A673 (cell line): ENCODE data around the gene ZSCAN21. TPM values are rescaled to one million over a fixed set of nuclear protein-coding genes. Genes with fewer than 3 reads are reported as not detected.

ENCODE experiments used
- BruUV-seq: library from RNA; stranded (reverse); fragments of 400-500 nt; replicated peaks from 2 replicates; lab custom pipeline; 2021; lab: Mats Ljungman, UMichigan
- CTCF ChIA-PET: fragments of 300-600 bp; sonication (Branson Sonifier 250); formaldehyde crosslinking; loops from one replicate; lab custom pipeline; 2022; ENCODE audit warnings: antibody characterized with exemption; lab: Charles Lee
- POLR2A ChIA-PET: fragments of 300-600 bp; sonication (Branson Sonifier 250); formaldehyde crosslinking; loops from one replicate; lab custom pipeline; 2022; ENCODE audit warnings: antibody characterized with exemption; ENCODE audit not compliant: low non-redundant PET; lab: Charles Lee
- DNase-seq: peaks from one replicate; pipeline ENCODE4 v3.0.0-alpha.2; 2015; ENCODE audit warnings: low spot score
- H3K27ac ChIP-seq: fragments of 200-600 bp; sonication (generic); 2 replicates; pipeline ENCODE4 v1.5.1; 2016; ENCODE audit warnings: mixed run types, low read depth, mild to moderate bottlenecking, mixed read lengths, antibody characterized with exemption, low read length; ENCODE audit not compliant: poor library complexity, severe bottlenecking
- H3K27me3 ChIP-seq: fragments of 200-600 bp; sonication (generic); replicated peaks from 2 replicates; pipeline ENCODE4 v1.6.1; 2017; ENCODE audit warnings: mixed run types, low read depth, mild to moderate bottlenecking, mixed read lengths, antibody characterized with exemption, low read length; ENCODE audit not compliant: insufficient read depth, poor library complexity
- H3K36me3 ChIP-seq: fragments of 200-600 bp; sonication (generic); 2 replicates; pipeline ENCODE4 v1.6.1; 2016; ENCODE audit warnings: mixed run types, mild to moderate bottlenecking, mixed read lengths, antibody characterized with exemption, low read length; ENCODE audit not compliant: insufficient read depth, poor library complexity, severe bottlenecking
- H3K4me1 ChIP-seq: fragments of 200-600 bp; sonication (generic); 2 replicates; pipeline ENCODE4 v1.6.1; 2017; ENCODE audit warnings: mixed run types, mild to moderate bottlenecking, mixed read lengths, antibody characterized with exemption, low read length; ENCODE audit not compliant: insufficient read depth, poor library complexity, severe bottlenecking
- H3K4me3 ChIP-seq: fragments of 200-600 bp; sonication (generic); 2 replicates; pipeline ENCODE4 v1.5.1; 2016; ENCODE audit warnings: low read depth, mixed run types, mild to moderate bottlenecking, mixed read lengths, low read length; ENCODE audit not compliant: poor library complexity, severe bottlenecking
- H3K9me3 ChIP-seq: fragments of 200-600 bp; sonication (generic); 2 replicates; pipeline ENCODE4 v1.6.1; 2016; ENCODE audit warnings: mixed run types, low read depth, mild to moderate bottlenecking, mixed read lengths, antibody characterized with exemption, low read length; ENCODE audit not compliant: poor library complexity, severe bottlenecking
- CTCF ChIP-seq: fragments of 300-800, 200-600 bp; sonication (generic); conservative IDR thresholded peaks from 2 replicates; pipeline ENCODE4 v1.5.1; 2017; ENCODE audit warnings: low read depth, mild to moderate bottlenecking, antibody characterized with exemption, low read length, moderate library complexity, mixed read lengths
- EZH2 ChIP-seq: fragments of 200-600 bp; sonication (generic); IDR thresholded peaks from 2 replicates; pipeline ENCODE4 v1.6.1; 2017; ENCODE audit warnings: borderline replicate concordance, low read depth, mild to moderate bottlenecking, mixed read lengths, antibody characterized with exemption, low read length; ENCODE audit not compliant: poor library complexity, severe bottlenecking
- intact Hi-C: fragments of 100-400 bp; cut with micrococcal nuclease; formaldehyde crosslinking; loops from one replicate; pipeline ENCODE4 v1.10.0; 2022; ENCODE audit not compliant: unreplicated experiment
- total RNA-seq: library from RNA; stranded (reverse); gene quantifications from 2 replicates; pipeline ENCODE4 v1.2.3, GENCODE V29; 2021

ZSCAN21 gene
- total RNA-seq, 1 experiment from 2014 or later, result 17.2 TPM

DNA sequence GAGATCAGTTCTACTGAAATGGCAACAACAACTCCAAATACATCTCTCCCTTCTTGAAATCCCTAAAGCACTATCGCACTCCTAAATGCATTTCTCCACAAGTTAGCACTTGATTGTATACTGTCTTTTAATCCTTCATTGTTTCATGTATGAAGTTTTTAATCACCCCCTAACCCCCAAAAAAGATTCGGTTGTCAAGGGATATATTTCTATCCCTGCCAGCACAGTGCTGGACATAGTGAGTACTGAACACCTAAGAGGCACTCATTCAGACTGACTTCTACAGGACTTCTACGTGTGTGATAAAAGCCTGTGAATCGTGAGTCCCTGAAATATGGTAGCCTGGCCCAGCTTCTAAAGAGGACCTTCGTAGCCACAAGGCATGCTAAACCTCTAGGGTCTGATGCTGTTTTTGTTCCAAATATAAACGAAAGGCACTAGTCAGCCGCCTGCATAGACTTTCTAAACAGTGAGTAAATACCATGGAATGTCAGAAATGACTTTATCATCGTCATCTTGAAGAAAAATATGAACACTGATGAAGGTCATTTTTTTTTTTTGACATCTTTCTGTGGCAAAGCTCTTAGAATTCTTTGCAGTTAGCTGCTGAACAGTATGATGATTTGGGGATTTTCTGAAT, 14.6 kb upstream of the ZSCAN21 start:
- TF ChIP-seq CTCF (no peak), EZH2 (no peak)
- Histone ChIP-seq H3K27ac (no peak overlapping the region), H3K27me3 (no peaks in the 10 kb centered on the region), H3K4me1 (no peaks in the 10 kb centered on the region), H3K9me3 (no peaks in the 10 kb centered on the region), H3K36me3 (peaks cover 61% of the 10 kb centered on the region), H3K4me3 (no peak overlapping the region)
- POLR2A ChIA-PET, result no interaction called here
- CTCF ChIA-PET, result interaction anchor here (0.7 kb wide), 1 partner anchor 45 kb away, joined by 3 read pairs; no protein-coding TSS in a partner anchor
- intact Hi-C loops, result no loop called here
- BruUV-seq, result no TSS peak
- no peak for DNase-seq

DNA sequence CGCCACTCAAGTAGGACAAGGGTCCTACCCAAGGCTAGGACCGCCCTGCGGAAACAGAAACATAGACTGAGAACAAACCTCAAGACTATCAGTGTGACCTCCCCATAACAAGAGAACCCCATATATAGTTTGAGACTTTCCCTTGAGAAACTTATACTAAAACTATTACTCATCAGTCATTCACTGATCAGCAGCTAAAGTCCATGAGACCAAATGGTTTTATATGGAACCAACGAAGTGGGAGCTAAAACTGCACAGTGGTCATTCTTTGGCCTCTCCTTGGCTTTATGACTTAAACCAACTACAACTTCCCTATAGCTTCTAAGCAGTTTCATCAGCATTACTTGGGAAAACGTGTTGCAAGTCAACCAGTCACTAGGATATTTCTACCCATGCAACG, 13.7 kb upstream of the ZSCAN21 start:
- DNase-seq, result no peak
- ChIA-PET POLR2A (no interaction called here), CTCF (interaction anchor here (0.7 kb wide), 1 partner anchor 46 kb away, joined by 3 read pairs; no protein-coding TSS in a partner anchor)
- H3K27ac ChIP-seq, result no peak overlapping the region
- intact Hi-C loops, result no loop called here
- H3K27me3 ChIP-seq, result no peaks in the 10 kb centered on the region
- H3K36me3 ChIP-seq, result peaks cover 52% of the 10 kb centered on the region
- H3K4me3 ChIP-seq, result no peak overlapping the region
- TF ChIP-seq CTCF, result no peak
- TF ChIP-seq EZH2, result no peak
- H3K4me1 ChIP-seq, result no peaks in the 10 kb centered on the region
- no TSS peak for BruUV-seq
- no peaks in the 10 kb centered on the region for H3K9me3 ChIP-seq

DNA sequence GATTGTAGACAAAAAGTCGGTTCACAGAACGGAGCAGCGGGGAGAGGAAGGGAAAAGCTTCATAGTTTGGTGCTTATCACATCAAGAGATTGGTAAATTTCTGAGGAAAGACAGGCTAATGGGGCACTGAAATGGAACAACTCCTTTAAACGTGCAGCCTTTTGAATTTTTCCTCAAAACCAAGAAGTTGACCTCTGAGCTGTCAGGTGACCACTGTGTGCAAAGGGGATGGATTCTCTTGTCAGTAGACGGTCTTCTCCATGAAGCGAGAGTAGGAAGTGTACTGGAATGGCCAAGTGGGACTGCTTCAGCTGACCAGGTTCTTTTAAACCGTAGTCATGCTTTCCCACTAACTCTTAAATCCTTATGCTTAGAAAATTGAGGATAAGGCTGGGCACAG, 11.2 kb upstream of the ZSCAN21 start:
- POLR2A ChIA-PET, result no interaction called here
- BruUV-seq, result no TSS peak
- TF ChIP-seq EZH2, result no peak
- TF ChIP-seq CTCF, result no peak
- Histone ChIP-seq H3K36me3 (peaks cover 33% of the 10 kb centered on the region), H3K9me3 (no peaks in the 10 kb centered on the region), H3K4me3 (no peak overlapping the region), H3K27ac (no peak overlapping the region), H3K27me3 (no peaks in the 10 kb centered on the region), H3K4me1 (no peaks in the 10 kb centered on the region)
- intact Hi-C loops, result no loop called here
- DNase-seq, result no peak
- CTCF ChIA-PET, result no interaction called here
